SH-SY5Y (cell line): ENCODE data around the gene SETD1A.

Source experiments
- GATA2 ChIP-seq: IDR thresholded peaks from 2 replicates; pipeline ENCODE4 v1.6.1; 2011; ENCODE audit warnings: mild to moderate bottlenecking, low read depth, low read length
- GATA3 ChIP-seq: IDR thresholded peaks from 2 replicates; pipeline ENCODE4 v1.6.1; 2011; ENCODE audit warnings: low read depth, mild to moderate bottlenecking, low read length, moderate library complexity

DNA sequence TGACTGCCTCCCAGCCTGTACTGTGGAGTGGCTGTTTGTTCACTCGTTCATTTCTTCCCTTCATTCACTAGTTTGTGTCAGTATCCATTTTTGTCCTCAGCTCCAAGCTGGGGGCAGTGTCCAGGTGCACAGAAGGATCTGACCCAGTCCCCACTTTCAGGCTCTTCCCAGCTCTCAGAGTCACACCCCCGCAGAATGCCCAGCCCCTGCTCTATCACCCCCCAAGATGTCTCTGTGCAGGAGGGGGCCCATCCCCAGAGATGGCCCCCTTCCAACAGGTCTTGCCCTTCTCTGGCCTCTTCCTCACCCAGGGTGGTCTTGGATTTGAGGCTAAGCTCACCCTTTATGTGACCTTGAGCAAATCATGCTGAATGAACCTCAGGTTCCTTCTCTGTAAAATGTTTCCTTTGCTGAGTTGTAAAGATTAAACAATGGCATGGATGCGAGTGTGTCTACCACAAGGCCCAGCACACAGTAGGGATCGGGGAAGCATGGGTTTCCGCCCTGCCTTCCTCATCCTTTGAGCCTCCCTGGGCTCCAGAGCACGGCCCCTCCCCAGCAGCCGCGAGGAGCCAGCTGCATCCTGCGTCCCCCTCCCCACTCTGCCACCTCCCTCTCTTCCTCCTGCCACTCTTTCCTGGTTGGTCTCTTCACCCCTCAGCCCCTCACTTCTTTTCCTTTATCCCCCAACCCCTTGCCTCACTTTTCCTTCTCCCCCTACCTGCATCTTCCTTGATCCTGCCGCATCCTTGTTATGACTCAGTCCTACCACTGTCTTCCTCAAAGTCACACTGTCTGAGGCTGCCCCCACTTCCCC is 31.4 kb upstream of the SETD1A start:
- no peak for TF ChIP-seq GATA3
- TF ChIP-seq GATA2 = no peak
